MCF 10A (cell line): Measurements from ENCODE around the gene PCSK1N. TPM values are rescaled to one million over a fixed set of nuclear protein-coding genes. Genes with fewer than 3 reads are reported as not detected.

Experiments used
- BruUV-seq: library from RNA; stranded (reverse); fragments of 400-500 nt; replicated peaks from 2 replicates; lab custom pipeline; 2021; lab: Mats Ljungman, UMichigan
- CTCF ChIA-PET: fragments of 300-600 bp; sonication (Branson Sonifier 250); formaldehyde crosslinking; extraction: SDS; loops from one replicate; lab custom pipeline; 2021; ENCODE audit warnings: antibody characterized with exemption, inconsistent platforms; lab: Yijun Ruan, JAX
- POLR2A ChIA-PET: fragments of 300-600, 350-650 bp; sonication (Branson Sonifier 250); formaldehyde crosslinking; extraction: SDS; loops from one replicate; lab custom pipeline; 2020; ENCODE audit warnings: antibody characterized with exemption, inconsistent platforms; lab: Yijun Ruan, JAX
- DNase-seq: peaks from one replicate; pipeline ENCODE4 v3.0.0-alpha.2; 2018; ENCODE audit not compliant: unreplicated experiment
- H3K27ac Mint-ChIP-seq: one replicate; pipeline ENCODE4 v1.8.0; 2022; ENCODE audit warnings: mild to moderate bottlenecking, low read depth, mixed read lengths; ENCODE audit not compliant: unreplicated experiment
- H3K27me3 Mint-ChIP-seq: one replicate; pipeline ENCODE4 v1.8.0; 2022; ENCODE audit warnings: mixed read lengths; ENCODE audit not compliant: insufficient read depth, unreplicated experiment
- H3K36me3 Mint-ChIP-seq: one replicate; pipeline ENCODE4 v1.8.0; 2022; ENCODE audit warnings: mild to moderate bottlenecking, moderate library complexity, mixed read lengths; ENCODE audit not compliant: insufficient read depth, unreplicated experiment
- H3K4me1 Mint-ChIP-seq: one replicate; pipeline ENCODE4 v1.8.0; 2022; ENCODE audit warnings: mixed read lengths; ENCODE audit not compliant: insufficient read depth, unreplicated experiment
- H3K4me3 Mint-ChIP-seq: one replicate; pipeline ENCODE4 v1.8.0; 2022; ENCODE audit warnings: mild to moderate bottlenecking, moderate library complexity, mixed read lengths; ENCODE audit not compliant: unreplicated experiment
- H3K9me3 Mint-ChIP-seq: one replicate; pipeline ENCODE4 v1.8.0; 2022; ENCODE audit warnings: mixed read lengths; ENCODE audit not compliant: unreplicated experiment
- CTCF ChIP-seq: fragments of 200-600 bp; IDR thresholded peaks from one replicate; pipeline ENCODE4 v1.8.0; 2022; ENCODE audit warnings: antibody characterized with exemption, mild to moderate bottlenecking; ENCODE audit not compliant: unreplicated experiment
- intact Hi-C: fragments of 100-400 bp; cut with micrococcal nuclease; formaldehyde crosslinking; loops from 2 replicates; pipeline ENCODE4 v1.14.1; 2022
- total RNA-seq: library from RNA; stranded (reverse); gene quantifications from 2 replicates; pipeline ENCODE4 v1.2.3, GENCODE V29; 2022

PCSK1N gene
- total RNA-seq, 1 experiment from 2014 or later, result 5.0 TPM

- no peak overlapping the region for H3K4me3 Mint-ChIP-seq
- no peaks in the 10 kb centered on the region for H3K4me1 Mint-ChIP-seq
- H3K27ac Mint-ChIP-seq, result no peak overlapping the region
- BruUV-seq, result no TSS peak
- peaks cover 39% of the 10 kb centered on the region for H3K27me3 Mint-ChIP-seq
- H3K9me3 Mint-ChIP-seq, result peaks cover 14% of the 10 kb centered on the region
- H3K36me3 Mint-ChIP-seq, result no peaks in the 10 kb centered on the region
- ChIA-PET POLR2A (no interaction called here), CTCF (no interaction called here)
- no peak for DNase-seq
- intact Hi-C loops, result no loop called here
- TF ChIP-seq CTCF, result no peak
These were observed 49.7 kb downstream of the PCSK1N start for GRCh38 chrX:48785540-48786214.

GRCh38 chrX:48785186-48785539, 50.2 kb downstream of the PCSK1N start:
- H3K4me1 Mint-ChIP-seq, result no peaks in the 10 kb centered on the region
- POLR2A ChIA-PET, result no interaction called here
- no peaks in the 10 kb centered on the region for H3K36me3 Mint-ChIP-seq
- DNase-seq, result no peak
- H3K27me3 Mint-ChIP-seq, result peaks cover 36% of the 10 kb centered on the region
- H3K27ac Mint-ChIP-seq, result no peak overlapping the region
- BruUV-seq, result no TSS peak
- TF ChIP-seq CTCF, result no peak
- CTCF ChIA-PET, result no interaction called here
- H3K9me3 Mint-ChIP-seq, result peaks cover 14% of the 10 kb centered on the region
- intact Hi-C loops, result no loop called here
- H3K4me3 Mint-ChIP-seq, result no peak overlapping the region

GRCh38 chrX:48784726-48785125, 50.7 kb downstream of the PCSK1N start:
- DNase-seq, result no peak
- intact Hi-C loops, result no loop called here
- CTCF ChIA-PET, result no interaction called here
- POLR2A ChIA-PET, result no interaction called here
- H3K27ac Mint-ChIP-seq, result no peak overlapping the region
- no TSS peak for BruUV-seq
- no peak overlapping the region for H3K4me3 Mint-ChIP-seq
- no peaks in the 10 kb centered on the region for H3K4me1 Mint-ChIP-seq
- H3K27me3 Mint-ChIP-seq, result peaks cover 32% of the 10 kb centered on the region
- H3K36me3 Mint-ChIP-seq, result no peaks in the 10 kb centered on the region
- peaks cover 14% of the 10 kb centered on the region for H3K9me3 Mint-ChIP-seq
- TF ChIP-seq CTCF, result no peak

GRCh38 chrX:48782795-48783194, 52.6 kb downstream of the PCSK1N start:
- DNase-seq, result no peak
- POLR2A ChIA-PET, result no interaction called here
- Mint-ChIP-seq H3K27ac (no peak overlapping the region), H3K9me3 (peaks cover under 1% of the 10 kb centered on the region), H3K36me3 (no peaks in the 10 kb centered on the region), H3K4me3 (no peak overlapping the region), H3K27me3 (peaks cover 16% of the 10 kb centered on the region), H3K4me1 (no peaks in the 10 kb centered on the region)
- TF ChIP-seq CTCF, result no peak
- intact Hi-C loops, result no loop called here
- CTCF ChIA-PET, result interaction anchor here (0.6 kb wide), 1 partner anchor 1012 kb away, joined by 6 read pairs; no protein-coding TSS in a partner anchor
- BruUV-seq, result no TSS peak
